ENCODE results near the gene TSC22D2. TPM values are rescaled to one million over a fixed set of nuclear protein-coding genes. Genes with fewer than 3 reads are reported as not detected.

TSC22D2 gene
- total RNA-seq, 1 experiment from 2014 or later = 9.1 TPM

- DNase-seq (ENCODE audit: low read depth) = no peak
Observed at GRCh38 chr3:150385296-150386242, 22.5 kb upstream of the TSC22D2 start.

- no peak for DNase-seq (ENCODE audit: low read depth)
Observed at GRCh38 chr3:150388498-150389418, 19.3 kb upstream of the TSC22D2 start.

- no peak for DNase-seq (ENCODE audit: low read depth)
Observed at GRCh38 chr3:150390087-150390486, 18.0 kb upstream of the TSC22D2 start.

- DNase-seq (ENCODE audit: low read depth) = peak; percentile 37
Observed at GRCh38 chr3:150391161-150391560, 16.9 kb upstream of the TSC22D2 start.

- no peak for DNase-seq (ENCODE audit: low read depth)
Observed at GRCh38 chr3:150393745-150394144, 14.4 kb upstream of the TSC22D2 start.

- no peak for DNase-seq (ENCODE audit: low read depth)
Observed at GRCh38 chr3:150394606-150395005, 13.5 kb upstream of the TSC22D2 start.

GRCh38 chr3:150396491-150396890 lies 11.6 kb upstream of the TSC22D2 start:
- DNase-seq (ENCODE audit: low read depth) = no peak

- no peak for DNase-seq (ENCODE audit: low read depth)
Observed at GRCh38 chr3:150396956-150397550, 11.0 kb upstream of the TSC22D2 start.

- no peak for DNase-seq (ENCODE audit: low read depth)
Observed at GRCh38 chr3:150399060-150399459, 9.0 kb upstream of the TSC22D2 start.

- DNase-seq (ENCODE audit: low read depth) = no peak
Observed at GRCh38 chr3:150401285-150401684, 6.8 kb upstream of the TSC22D2 start.

- DNase-seq (ENCODE audit: low read depth) = no peak
Observed at GRCh38 chr3:150402217-150402616, 5.9 kb upstream of the TSC22D2 start.

- no peak for DNase-seq (ENCODE audit: low read depth)
Observed at GRCh38 chr3:150404023-150404422, 4.1 kb upstream of the TSC22D2 start.

- peak; percentile 23 for DNase-seq (ENCODE audit: low read depth)
Observed at GRCh38 chr3:150407051-150407807, 869 bp upstream of the TSC22D2 start.

- peak; percentile 64 for DNase-seq (ENCODE audit: low read depth)
Observed at GRCh38 chr3:150407808-150408220, 284 bp upstream of the TSC22D2 start.

- no peak for DNase-seq (ENCODE audit: low read depth)
Observed at GRCh38 chr3:150409125-150409511, 1.0 kb downstream of the TSC22D2 start.

- peak; percentile 81 for DNase-seq (ENCODE audit: low read depth)
Observed at GRCh38 chr3:150409512-150410310, 1.6 kb downstream of the TSC22D2 start.

- peak; percentile 53 for DNase-seq (ENCODE audit: low read depth)
Observed at GRCh38 chr3:150410311-150411105, 2.4 kb downstream of the TSC22D2 start.

GRCh38 chr3:150411106-150411460 lies 3.0 kb downstream of the TSC22D2 start:
- DNase-seq (ENCODE audit: low read depth) = no peak

- no peak for DNase-seq (ENCODE audit: low read depth)
Observed at GRCh38 chr3:150411546-150411945, 3.4 kb downstream of the TSC22D2 start.

GRCh38 chr3:150411976-150412375 lies 3.9 kb downstream of the TSC22D2 start:
- no peak for DNase-seq (ENCODE audit: low read depth)

Data from Daoy (cell line).